Mononuclear cell (primary cell): ENCODE measurements around the gene AP1G2. TPM values are rescaled to one million over a fixed set of nuclear protein-coding genes. Genes with fewer than 3 reads are reported as not detected.
A peak's percentile ranks its signal among the peaks of the same experiment; 100 is the strongest.
"Not testable (repeated sequence)": the region's sequence is repeated elsewhere in the genome, so short reads cannot be mapped to it uniquely, and the experiment has no call there.

ENCODE experiments used
- H3K27me3 ChIP-seq: 2 replicates; pipeline ENCODE4 v1.6.0; 2011; ENCODE audit warnings: low read length, control low read depth; ENCODE audit not compliant: insufficient read depth
- H3K4me1 ChIP-seq: 2 replicates; pipeline ENCODE4 v1.5.1; 2011; ENCODE audit warnings: mild to moderate bottlenecking, low read length, control low read depth; ENCODE audit not compliant: insufficient read depth
- H3K4me3 ChIP-seq: 2 replicates; pipeline ENCODE4 v1.5.1; 2011; ENCODE audit warnings: mild to moderate bottlenecking, low read length, moderate library complexity
- H3K9me3 ChIP-seq: 2 replicates; pipeline ENCODE4 v1.5.1; 2011; ENCODE audit warnings: low read depth, mild to moderate bottlenecking, control low read depth, low read length
- total RNA-seq: library from RNA; depleted of rRNA; stranded (reverse); fragments of >200 nt; gene quantifications from one replicate; pipeline ENCODE4 v1.2.3, GENCODE V29; 2012

The AP1G2 gene, protein sequence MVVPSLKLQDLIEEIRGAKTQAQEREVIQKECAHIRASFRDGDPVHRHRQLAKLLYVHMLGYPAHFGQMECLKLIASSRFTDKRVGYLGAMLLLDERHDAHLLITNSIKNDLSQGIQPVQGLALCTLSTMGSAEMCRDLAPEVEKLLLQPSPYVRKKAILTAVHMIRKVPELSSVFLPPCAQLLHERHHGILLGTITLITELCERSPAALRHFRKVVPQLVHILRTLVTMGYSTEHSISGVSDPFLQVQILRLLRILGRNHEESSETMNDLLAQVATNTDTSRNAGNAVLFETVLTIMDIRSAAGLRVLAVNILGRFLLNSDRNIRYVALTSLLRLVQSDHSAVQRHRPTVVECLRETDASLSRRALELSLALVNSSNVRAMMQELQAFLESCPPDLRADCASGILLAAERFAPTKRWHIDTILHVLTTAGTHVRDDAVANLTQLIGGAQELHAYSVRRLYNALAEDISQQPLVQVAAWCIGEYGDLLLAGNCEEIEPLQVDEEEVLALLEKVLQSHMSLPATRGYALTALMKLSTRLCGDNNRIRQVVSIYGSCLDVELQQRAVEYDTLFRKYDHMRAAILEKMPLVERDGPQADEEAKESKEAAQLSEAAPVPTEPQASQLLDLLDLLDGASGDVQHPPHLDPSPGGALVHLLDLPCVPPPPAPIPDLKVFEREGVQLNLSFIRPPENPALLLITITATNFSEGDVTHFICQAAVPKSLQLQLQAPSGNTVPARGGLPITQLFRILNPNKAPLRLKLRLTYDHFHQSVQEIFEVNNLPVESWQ
- 53.1 TPM for total RNA-seq

DNA sequence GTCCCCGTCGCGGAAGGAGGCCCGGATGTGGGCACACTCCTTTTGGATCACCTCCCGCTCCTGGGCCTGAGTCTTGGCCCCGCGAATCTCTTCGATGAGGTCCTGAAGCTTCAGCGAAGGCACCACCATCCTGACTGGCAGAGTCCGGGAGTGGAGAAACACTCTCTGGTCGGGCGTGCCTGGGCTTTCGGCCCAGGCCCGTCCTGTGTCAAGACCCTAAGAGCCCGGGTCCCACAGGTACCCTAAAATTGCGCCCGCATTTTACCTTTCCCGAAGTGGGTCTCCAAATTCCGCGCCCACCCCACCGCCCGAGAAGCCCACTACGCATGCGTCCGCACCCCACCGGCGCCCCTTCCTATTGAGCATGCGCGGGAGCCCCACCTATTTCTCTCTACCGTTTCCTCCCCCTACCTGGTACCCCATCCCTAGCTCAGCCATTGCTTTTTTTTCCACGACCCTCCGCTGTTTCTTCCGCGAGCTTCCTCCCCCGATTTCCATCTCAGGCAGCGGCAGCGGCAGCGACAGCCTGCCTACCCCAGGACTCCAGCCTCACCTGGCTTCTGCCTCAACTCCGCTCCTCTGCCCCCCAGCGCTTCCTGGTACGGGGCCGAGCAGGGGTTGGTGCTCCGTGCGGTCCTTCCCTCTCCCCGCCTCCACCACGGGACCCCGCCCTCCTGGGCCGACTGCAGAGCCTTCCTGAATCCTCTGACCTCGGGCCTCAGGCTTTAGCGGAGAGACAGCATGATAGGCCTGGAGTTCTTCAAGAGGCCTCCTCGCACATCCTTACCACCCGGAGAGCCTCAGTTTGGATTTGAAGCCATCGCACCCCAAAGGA, at the start of gene AP1G2:
Gene AP1G2 (minus strand): TSS at position 606 of the 835 bp plus-strand sequence. CDS start 477 bp downstream, at position 129.
- H3K4me3 ChIP-seq: peak within 1 kb of the TSS; percentile 70

DNA sequence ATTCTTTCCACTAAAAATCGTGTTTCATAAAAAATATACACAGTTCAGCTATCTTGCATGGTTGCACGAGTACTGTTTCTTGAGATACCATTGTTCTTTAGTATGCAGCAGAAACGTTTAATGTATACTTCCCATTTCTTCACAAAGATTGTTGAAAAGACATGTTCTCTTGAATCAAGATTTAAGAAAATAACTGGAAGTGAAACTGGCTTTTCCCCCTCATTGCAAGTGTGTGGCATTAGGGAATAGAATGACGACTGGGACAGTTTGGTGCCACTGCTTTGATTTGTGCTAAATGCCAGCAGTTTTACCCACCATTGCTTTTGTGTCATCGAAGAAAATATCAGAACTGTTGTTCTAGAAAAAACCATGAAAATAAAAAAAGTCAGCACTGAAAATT, 48.3 kb upstream of the AP1G2 start:
- Histone ChIP-seq H3K27me3 (peaks cover 5% of the 10 kb centered on the region), H3K9me3 (no peaks in the 10 kb centered on the region), H3K4me3 (no peak overlapping the region), H3K4me1 (peaks cover 6% of the 10 kb centered on the region)

More for the DNA sequence above, at the start of gene AP1G2:
- Histone ChIP-seq H3K27me3 (no peaks in the 10 kb centered on the region), H3K9me3 (no peaks in the 10 kb centered on the region), H3K4me1 (peaks cover 50% of the 10 kb centered on the region)

DNA sequence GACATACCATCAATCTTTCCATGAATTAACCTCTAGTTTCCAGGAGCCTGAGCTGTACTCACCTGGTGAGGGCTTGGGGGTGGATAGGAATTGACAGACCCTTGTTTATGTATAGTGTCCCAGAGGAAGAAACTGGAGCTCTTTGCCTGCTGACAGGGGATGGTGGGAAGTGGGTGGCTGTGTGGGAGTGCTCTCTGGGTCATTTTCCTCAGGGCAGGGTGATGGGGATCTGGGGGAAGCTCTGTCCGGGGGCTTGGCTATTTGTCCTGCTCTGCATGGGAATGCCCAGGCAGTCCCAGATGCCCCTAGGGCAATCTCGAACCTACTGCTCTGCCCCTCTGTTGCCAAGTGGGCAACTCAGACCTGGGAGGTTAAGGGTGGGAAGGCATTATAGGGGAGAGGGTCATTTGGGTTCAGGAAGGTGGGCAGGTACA, 46.8 kb upstream of the AP1G2 start:
- H3K4me1 ChIP-seq: peaks cover 20% of the 10 kb centered on the region
- H3K4me3 ChIP-seq: no peak overlapping the region
- no peaks in the 10 kb centered on the region for H3K9me3 ChIP-seq
- peaks cover 5% of the 10 kb centered on the region for H3K27me3 ChIP-seq

DNA sequence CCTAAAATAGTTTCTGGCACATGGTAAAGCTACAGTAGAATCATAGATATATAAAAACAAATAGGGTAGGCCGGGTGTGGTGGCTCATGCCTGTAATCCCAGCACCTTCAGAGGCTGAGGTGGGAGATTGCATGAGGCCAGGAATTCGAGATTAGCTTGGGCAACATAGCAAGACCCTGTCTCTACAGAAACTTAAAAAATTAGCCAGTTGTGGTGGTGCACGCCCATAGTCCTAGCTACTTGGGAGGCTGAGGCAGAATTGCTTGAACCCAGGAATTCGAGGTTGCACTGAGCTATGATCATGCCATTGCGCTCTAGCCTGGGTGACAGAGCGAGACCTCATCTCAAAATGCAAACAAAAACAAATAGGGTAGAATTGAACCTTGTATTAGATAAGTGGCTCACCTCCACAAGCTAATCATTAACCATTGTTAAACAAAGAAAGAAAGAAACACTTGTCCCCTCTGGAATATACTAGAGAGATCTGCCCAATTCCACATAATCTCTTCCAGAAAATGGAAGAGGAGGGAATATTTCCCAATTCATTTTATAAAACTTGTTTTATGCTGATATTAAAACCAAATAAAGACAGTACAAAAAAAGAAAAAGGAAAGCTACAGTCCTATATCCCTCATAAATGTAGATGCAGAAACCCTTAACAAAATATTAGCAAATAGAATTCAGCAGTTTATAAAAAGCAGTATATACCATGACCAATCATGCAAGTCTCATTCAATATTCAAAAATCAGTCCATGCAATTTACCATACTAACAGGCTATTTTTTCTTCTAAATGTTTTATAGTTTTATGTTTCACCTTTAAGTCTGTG, 45.9 kb upstream of the AP1G2 start:
- peaks cover 5% of the 10 kb centered on the region for H3K27me3 ChIP-seq
- no peaks in the 10 kb centered on the region for H3K9me3 ChIP-seq
- no peak overlapping the region for H3K4me3 ChIP-seq
- H3K4me1 ChIP-seq: peaks cover 20% of the 10 kb centered on the region

DNA sequence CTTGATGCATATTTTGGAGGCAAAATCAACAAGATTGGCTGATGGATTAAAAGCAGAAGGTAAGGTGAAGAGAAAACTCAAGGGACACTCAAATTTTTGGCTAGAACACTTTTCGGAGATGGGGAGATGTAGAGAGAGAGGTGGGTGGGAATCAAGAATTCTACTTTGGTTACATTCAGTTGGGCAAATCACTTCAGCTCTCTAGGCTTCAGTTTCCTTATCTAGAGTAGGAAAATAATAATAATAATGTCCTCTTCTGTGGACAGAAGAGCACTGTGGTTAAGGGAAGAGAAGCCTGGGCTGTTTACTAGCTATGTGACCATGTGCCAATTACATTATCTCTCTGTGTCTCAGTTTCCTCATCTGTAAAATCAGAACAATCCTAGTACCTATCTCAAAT, 45.2 kb upstream of the AP1G2 start:
- H3K27me3 ChIP-seq: peaks cover 5% of the 10 kb centered on the region
- H3K9me3 ChIP-seq: no peaks in the 10 kb centered on the region
- H3K4me1 ChIP-seq: peaks cover 20% of the 10 kb centered on the region
- no peak overlapping the region for H3K4me3 ChIP-seq

DNA sequence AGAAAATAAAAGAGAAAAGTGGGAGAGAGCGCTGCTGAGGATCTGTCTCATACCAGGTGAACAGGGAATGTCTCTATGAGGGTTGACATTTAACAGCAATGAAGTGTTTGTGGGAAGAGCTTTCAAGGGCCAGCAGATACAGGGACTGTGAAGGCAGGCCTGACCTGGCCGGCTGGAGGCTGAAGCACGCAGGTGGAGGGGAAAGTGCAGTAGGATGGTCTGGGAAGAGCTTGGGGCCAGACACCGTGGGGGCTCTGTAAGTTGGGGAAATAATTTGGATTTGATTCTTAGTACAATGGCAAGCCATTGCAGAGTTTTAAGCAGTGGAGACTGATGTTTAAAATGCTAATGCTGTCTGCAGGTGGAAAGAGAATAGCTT, 44.8 kb upstream of the AP1G2 start:
- H3K4me1 ChIP-seq: peaks cover 20% of the 10 kb centered on the region
- H3K9me3 ChIP-seq: no peaks in the 10 kb centered on the region
- H3K27me3 ChIP-seq: peaks cover under 1% of the 10 kb centered on the region
- no peak overlapping the region for H3K4me3 ChIP-seq

DNA sequence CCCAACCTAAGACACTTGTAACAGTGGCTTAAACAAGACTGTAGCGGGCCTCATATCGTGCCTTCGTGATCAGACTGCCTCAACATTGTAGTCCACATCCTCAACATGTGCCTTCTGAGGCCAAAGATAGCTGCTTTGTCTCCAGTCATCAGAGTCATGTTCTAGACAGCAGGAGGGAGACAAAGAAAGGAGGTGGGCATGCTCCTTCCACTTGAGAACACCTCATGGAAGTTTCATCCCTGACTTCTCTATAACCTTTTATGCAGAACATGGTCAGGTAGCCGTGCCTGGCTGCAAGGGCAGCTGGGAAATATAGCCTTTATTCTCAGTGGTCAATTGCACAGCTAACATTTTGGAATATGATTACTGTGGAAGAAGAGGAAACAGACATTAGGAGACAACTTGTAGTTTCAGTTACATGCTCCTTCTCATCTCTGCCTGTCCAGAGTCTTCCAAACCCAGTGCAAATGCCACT, 43.3 kb upstream of the AP1G2 start:
- no peaks in the 10 kb centered on the region for H3K9me3 ChIP-seq
- H3K4me1 ChIP-seq: peaks cover 20% of the 10 kb centered on the region
- H3K27me3 ChIP-seq: no peaks in the 10 kb centered on the region
- H3K4me3 ChIP-seq: no peak overlapping the region

DNA sequence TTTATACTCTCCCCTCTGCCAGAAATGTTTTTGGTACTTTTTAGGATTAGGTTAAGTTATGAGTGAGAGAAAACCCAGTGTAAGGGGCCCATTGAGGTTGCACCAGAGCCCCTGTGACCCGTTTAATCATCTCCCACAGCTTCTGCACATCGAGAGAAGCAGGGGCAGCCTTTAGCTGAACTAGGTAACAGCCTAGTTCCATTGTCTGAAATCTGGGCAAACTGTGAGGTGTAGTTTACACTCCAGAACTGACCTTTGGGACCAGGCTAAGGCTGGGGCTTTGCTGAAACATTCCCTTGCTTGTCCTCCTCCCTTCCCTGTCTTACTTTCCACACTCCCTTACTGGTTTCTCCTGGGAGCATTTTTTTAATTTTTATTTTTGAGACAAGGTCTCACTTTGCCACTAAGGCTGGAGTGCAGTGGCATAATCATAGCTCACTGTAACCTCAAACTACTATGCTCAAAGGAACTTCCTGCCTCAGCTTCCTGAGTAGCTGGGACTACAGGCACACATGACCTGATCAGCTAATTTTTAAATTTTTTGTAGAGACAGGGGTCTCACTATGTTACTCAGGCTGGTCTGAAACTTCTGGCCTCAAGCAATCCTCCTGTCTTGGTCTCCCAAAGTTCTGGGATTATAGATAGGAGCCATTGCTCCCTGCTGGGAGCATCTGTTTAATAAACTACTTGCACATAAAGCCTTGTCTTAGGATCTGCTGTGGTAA, 42.7 kb upstream of the AP1G2 start:
- Histone ChIP-seq H3K4me1 (peaks cover 20% of the 10 kb centered on the region), H3K9me3 (no peaks in the 10 kb centered on the region), H3K4me3 (no peak overlapping the region), H3K27me3 (no peaks in the 10 kb centered on the region)

DNA sequence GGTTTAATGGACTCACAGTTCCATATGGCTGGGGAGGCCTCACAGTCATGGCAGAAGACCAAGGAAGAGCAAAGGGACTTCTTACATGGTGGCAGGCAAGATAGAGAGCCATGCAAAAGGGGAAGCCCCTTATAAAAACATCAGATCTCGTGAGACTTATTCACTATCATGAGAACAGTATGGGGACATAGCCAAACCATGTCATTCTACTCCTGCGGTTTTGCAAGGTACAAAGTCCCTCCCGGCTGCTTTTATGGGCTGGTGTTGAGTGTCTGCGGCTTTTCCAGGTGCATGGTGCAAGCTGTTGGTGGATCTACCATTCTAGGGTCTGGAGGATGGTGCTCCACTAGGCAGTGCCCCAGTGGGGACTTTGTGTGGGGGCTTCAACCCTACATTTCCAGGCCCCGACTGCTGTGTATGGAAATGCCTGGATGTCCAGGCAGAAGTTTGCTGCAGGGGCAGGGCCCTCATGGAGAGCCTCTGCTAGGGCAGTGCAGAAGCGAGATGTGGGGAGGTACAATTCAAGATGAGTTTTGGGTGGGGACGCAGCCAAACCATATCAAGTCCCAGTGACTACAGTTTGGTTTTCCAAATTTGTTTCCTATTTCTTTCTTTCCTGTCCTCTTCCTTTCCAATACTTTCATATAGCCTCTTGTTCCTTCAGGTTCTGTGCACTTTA, 42.0 kb upstream of the AP1G2 start:
- not testable (repeated sequence) for H3K4me3 ChIP-seq, H3K27me3 ChIP-seq, H3K9me3 ChIP-seq
- H3K4me1 ChIP-seq: peaks cover 20% of the 10 kb centered on the region

DNA sequence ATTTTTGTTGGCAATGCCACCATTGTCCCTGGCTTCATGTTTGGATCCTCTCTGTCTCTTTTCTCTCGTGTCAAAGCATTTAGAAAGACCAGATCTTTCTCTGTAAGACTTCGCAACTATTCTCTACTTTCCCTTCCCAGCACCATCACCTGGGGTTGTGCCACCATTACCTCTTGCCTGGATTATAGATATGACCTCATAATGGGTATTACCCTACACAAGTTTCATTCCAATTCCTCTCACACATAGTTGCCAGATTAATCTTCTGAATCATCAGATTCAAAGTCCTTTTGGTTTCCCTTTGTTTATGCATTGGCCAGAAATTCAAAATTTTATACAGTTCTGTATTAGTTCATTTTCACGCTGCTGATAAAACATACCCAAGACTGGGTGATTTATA, 41.4 kb upstream of the AP1G2 start:
- no peaks in the 10 kb centered on the region for H3K9me3 ChIP-seq
- no peaks in the 10 kb centered on the region for H3K27me3 ChIP-seq
- H3K4me1 ChIP-seq: peaks cover 20% of the 10 kb centered on the region
- H3K4me3 ChIP-seq: no peak overlapping the region

DNA sequence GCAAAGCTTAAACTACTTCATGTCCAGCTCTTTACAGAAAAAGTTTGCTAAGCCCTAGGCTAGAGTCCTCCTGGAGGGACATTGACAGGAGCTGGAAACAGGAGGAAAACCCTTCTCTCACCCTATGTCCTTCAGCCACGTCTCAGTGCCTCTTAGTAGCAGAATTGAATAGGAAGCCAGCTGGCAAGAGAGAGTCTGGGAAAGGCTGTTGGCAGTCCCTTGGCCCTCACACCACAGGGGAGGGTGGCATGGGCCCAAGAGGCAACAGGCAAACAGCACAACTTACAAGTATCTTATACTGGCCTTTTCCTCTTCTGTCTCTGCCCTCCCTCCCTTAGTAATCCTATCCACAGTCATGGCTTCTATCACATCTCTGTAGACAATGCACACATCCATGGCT, 40.9 kb upstream of the AP1G2 start:
- no peak overlapping the region for H3K4me3 ChIP-seq
- no peaks in the 10 kb centered on the region for H3K9me3 ChIP-seq
- no peaks in the 10 kb centered on the region for H3K27me3 ChIP-seq
- H3K4me1 ChIP-seq: peaks cover 20% of the 10 kb centered on the region

DNA sequence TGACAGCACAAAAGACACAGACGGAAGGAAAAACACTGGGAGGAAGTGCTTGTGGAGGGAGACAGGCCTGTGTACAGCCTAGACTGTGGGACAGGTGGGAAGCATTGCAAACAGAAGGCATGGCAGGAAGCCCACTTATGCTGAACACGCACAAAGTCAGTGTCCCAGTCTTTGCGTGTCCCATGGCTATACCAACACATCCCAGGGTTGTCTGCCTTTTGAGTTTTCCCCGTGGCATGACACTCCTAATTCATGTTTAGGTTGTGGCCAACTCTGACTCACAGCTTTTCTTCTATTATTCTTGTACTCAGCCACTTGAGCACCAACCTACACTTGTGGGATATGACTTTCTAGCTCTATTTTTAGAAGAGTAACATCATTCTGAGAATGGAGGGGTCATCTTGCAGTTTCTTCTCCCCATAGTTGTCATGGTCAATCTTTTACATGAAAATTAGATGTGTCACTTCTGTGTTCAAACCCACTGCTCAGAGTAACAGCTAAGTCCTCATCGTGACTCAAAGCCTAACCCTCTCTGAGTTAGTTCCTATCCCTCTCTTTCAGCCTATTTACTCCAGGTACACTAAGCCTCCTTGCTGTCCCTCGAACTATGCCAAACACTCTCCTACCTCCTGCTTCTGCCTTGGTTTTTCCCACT, 38.5 kb upstream of the AP1G2 start:
- Histone ChIP-seq H3K4me1 (peaks cover 16% of the 10 kb centered on the region), H3K4me3 (no peak overlapping the region), H3K27me3 (no peaks in the 10 kb centered on the region), H3K9me3 (no peaks in the 10 kb centered on the region)

DNA sequence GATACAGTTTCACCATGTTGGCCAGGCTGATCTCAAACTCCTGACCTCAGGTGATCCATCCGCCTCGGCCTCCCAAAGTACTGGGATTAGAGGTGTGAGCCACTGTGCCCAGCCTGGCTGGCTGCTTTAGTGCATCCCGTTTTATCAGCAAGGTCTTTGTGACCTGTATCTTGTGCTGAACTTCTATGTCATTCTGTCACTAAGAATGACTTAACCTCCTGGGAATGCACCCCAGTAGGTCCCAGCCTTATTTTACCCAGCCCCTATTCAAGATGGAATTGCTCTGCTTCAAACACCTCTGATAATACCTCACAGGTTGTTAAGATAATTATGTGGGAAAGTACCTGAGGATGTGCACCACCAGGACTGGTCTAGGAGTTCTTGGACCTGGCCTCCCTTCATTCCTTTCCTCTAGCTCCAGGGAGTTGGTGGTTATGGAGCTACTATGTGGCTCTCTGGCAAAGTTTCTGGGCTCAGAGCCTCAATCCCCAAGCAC, 37.1 kb upstream of the AP1G2 start:
- Histone ChIP-seq H3K27me3 (no peaks in the 10 kb centered on the region), H3K4me1 (peaks cover 3% of the 10 kb centered on the region), H3K9me3 (no peaks in the 10 kb centered on the region), H3K4me3 (no peak overlapping the region)
